Left ventricle myocardium superior (tissue), 1 donor: ENCODE measurements around the gene CRIM1. TPM values are rescaled to one million over a fixed set of nuclear protein-coding genes. Genes with fewer than 3 reads are reported as not detected.
A peak's percentile ranks its signal among the peaks of the same experiment; 100 is the strongest.
"Not testable (repeated sequence)": the region's sequence is repeated elsewhere in the genome, so short reads cannot be mapped to it uniquely, and the experiment has no call there.

Source experiments
- ATAC-seq: fragments of 200-7000 bp; cut with Tn5 transposase; one replicate; pipeline ENCODE4 v1.9.1; 2020; ENCODE audit warnings: mild to moderate bottlenecking, moderate library complexity
- DNase-seq: peaks from one replicate; pipeline ENCODE4 v3.0.0-alpha.2; 2020
- intact Hi-C: fragments of 100-400 bp; cut with micrococcal nuclease; formaldehyde crosslinking; loops from one replicate; pipeline ENCODE4 v1.11.0; 2022
- long read RNA-seq: library from polyadenylated mRNA; unstranded; transcript quantifications from one replicate; pipeline ENCODE4 v2.0.0, GENCODE V29; 2021
- total RNA-seq: library from RNA; stranded (reverse); fragmentation: NEBNext Ultra II Directional; extraction: Animal tissue kit (Norgen Biotek cat#: 25700); gene quantifications from one replicate; pipeline ENCODE4 v1.2.1, GENCODE V29; 2021
- donor health status: DM: no; HTN: yes; CAD: no; lungs with severe emphysema.

Gene CRIM1
- 26.0 TPM for total RNA-seq
- long read RNA-seq, partial matches to known transcripts = 6 of 6 reads
- long read RNA-seq, other reads (novel, unspliced or antisense) = 0 of 6 reads

DNA sequence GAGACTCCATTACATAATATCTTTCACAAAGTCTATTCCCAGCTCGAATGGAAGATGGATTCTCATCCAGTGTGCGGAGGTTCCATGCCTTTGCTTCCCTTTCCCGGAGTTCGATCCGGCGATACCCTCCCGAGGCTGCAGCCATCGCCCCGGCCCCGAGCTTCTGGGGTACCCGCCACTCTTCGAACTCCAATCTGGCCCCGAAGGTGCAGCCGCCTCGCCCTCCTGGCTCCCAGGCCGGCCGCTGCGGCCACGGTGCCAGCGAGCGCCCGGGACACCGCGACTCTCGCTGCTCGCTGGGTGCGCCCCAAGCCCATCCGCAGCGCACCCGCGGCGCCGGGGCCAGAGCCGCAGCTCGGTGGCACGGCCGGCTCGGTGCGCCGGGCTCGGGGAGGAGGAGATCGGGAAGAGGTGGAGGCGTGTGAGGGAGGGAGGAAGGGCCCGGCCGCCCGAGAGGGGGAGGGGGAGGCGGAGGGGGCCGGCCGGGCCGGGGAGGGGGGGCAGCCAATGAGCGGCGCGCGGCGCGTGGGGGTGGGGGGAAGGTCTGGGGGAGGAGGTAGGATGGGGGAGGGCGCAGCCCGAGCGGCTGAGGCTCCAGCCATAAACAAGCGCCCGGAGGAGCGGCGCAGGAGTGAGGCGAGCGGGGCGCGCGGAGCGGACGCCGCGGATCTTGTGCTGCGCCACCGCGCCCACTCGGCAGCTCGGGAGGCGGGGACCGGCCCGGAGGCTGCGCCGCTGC is at the start of gene CRIM1:
Gene CRIM1 (plus strand): TSS at position 628 of the 739 bp plus-strand sequence. CDS start 515 bp downstream, outside the sequence.
- ATAC-seq (peak; percentile 82), DNase-seq (peak; percentile 94)
- intact Hi-C loops = no loop called here

DNA sequence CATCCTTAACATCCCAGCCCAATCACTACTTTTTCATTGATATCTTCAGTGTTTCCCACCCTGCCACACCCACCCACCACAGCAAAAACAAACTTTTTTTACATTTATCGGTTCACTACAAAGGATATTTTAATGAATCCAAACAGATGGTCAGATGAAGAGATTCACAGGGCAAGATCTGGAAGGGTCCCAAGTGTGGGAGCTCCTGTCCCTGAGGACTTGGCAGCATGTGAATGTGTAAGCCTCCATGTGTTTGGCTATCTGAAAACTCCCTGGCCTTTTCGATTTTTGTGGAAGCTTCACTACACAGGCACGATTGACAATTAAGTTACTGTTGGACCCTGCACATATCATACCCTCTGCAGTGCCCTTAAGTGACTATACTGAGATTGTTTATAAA is 48.1 kb upstream of the CRIM1 start:
- intact Hi-C loops = no loop called here
- ATAC-seq = no peak
- DNase-seq = no peak

DNA sequence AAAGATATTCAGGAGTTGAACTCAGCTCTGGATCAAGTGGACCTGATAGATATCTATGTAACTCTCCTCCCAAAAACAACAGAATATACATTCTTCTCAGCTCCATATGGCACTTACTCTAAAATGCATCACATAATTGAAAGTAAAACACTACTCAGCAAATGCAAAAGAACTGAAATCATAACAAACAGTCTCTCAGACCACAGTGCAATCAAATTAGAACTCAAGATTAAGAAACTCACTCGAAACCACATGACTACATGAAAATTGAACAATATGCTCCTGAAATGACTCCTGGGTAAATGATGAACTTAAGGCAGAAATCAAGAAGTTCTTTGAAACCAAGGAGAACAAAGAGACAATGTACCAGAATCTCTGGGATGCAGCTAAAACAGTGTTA is 45.1 kb upstream of the CRIM1 start:
- ATAC-seq, DNase-seq, intact Hi-C loops: not testable (repeated sequence)

DNA sequence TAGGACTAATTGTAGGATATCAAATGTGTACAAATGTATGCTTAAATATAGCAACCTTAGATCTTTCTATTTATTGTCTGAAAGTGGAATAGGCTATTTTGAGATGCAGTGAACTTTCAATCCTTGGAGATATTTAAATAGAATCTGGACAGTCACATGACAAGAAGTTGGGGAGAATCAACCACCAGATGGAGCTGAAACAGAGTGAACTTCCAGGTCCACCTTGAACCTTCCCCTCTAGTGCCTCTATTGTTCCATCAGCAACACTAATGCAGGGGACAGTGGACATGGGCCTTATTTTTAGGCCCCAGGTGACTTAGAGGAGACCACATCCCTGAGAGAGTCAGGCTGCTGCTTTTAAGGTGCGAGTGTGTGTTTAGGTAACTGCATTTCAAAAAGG is 37.0 kb upstream of the CRIM1 start:
- no peak for DNase-seq
- intact Hi-C loops = no loop called here
- ATAC-seq = no peak

- DNase-seq (no peak), ATAC-seq (no peak)
- intact Hi-C loops = no loop called here
Measured at GRCh38 chr2:36322108-36322507, 33.5 kb upstream of the CRIM1 start.

DNA sequence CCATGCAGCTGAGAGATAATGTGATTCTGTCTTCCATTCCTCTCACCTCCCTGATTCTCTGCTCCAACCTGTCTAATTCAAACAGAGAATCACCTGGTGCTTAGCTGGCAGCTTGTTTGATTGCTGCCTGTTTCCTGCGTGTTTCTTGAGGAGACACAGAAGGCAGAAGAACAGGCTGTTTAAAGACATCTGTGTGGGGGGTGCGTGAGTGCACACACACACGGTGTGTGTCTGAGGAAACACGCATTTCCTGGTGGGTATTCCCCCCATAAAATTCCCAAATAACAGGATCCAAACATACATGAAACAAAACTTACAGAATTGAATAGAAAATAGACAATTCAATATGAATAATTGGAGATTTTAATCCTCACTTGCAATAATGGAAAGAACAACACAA is 29.3 kb upstream of the CRIM1 start:
- no peak for ATAC-seq
- DNase-seq = no peak
- intact Hi-C loops = no loop called here

- DNase-seq = no peak
- intact Hi-C loops = no loop called here
- ATAC-seq = no peak
Measured at GRCh38 chr2:36329251-36329650, 26.3 kb upstream of the CRIM1 start.

GRCh38 chr2:36329746-36330472 is 25.7 kb upstream of the CRIM1 start:
- intact Hi-C loops = no loop called here
- no peak for ATAC-seq
- no peak for DNase-seq

DNA sequence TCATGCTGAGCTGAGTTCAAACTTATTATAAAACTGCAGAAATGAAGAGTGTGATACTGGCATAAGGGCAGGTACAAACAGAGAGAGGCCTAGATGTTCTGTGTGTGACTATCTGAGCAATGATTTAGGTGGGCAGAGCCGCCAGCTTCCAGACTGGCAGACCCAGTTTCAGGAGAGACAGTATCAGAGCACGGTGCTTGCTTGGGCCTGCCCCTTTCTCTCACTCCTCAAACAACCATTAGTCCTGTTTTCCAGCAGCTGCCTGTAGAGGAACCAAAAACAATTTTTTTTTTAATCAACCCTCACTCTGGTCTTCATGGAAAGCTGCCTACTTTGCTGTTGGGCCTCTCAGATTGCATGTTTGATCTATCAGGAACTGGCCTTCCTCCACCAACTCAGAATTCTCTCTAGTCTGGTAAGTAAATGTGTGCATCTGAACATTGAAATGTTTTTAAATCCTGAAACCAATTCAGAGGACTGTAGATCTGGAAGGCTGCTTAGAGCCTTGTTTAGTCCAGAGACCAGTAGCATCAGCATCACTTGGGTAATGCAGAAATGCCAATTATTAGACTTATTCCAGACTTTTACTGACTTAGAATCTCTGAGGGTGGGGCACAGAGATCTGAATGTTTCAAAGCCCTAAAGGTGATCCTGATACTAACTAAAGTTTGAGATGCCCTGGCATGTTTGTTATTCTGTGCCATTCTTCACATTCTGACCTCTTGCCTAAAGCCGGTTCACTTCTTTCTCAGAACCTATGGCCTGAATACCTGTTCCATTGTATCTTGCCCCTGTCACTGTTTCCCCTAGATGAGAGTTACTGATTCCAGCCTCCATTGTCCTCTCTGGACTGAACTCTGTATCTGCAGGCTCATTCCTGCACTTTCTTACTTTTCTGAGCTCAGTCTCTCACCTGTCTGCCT is 24.8 kb upstream of the CRIM1 start:
- ATAC-seq = no peak
- intact Hi-C loops = no loop called here
- DNase-seq = no peak

DNA sequence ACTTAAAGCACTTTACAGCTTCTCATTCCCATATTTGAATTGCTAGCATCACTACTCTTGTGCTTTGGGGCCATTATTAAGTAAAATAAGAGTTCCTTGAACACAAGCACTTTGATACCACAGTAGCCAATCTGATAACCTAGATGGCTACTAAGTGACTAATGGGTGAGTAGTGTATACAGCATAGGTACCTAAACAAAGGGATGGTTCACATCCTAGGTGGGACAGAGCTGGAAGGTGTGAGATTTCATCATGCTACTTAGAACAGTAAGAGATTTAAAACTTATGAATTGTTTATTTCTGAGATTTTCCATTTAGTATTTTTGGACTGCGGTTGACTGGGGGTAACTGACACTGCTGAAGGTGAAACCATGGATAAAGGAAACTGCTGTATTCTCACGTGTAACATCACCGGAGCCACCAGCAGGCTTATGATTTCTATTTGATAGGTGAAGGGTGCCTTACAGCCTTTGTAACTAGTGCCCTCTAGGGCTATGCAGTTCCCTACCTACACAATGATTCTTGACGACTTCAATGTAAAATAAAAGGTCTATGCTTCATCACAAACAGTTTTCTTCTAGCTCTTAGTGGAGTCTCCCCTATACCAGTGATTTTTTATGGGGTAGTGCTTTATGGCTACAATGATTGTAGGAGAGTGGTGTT is 22.1 kb upstream of the CRIM1 start:
- no peak for ATAC-seq
- DNase-seq = no peak
- intact Hi-C loops = no loop called here

- ATAC-seq (no peak), DNase-seq (no peak)
- intact Hi-C loops = no loop called here
Measured at GRCh38 chr2:36335597-36335996, 20.0 kb upstream of the CRIM1 start.

DNA sequence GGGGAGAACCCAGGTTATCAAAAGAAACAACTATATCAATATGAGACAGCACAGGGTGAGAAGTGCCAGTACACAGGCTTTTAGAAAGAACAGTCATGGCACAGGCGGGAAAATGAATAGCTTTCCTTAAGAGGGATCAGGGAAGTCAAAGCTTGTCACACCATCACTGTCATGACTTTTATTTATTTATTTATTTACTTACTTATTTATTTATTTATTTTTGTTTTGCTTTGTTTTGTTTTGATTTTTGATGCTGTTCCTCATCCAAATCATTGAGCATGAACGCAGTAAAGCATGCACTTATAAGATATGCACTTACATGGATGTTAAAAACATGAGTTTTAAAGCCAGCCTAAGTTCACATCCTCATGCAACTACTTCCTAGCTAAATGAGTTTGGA is 19.3 kb upstream of the CRIM1 start:
- ATAC-seq (no peak), DNase-seq (no peak)
- intact Hi-C loops = no loop called here

GRCh38 chr2:36337354-36337753 is 18.2 kb upstream of the CRIM1 start:
- no peak for ATAC-seq
- intact Hi-C loops = no loop called here
- DNase-seq = no peak

DNA sequence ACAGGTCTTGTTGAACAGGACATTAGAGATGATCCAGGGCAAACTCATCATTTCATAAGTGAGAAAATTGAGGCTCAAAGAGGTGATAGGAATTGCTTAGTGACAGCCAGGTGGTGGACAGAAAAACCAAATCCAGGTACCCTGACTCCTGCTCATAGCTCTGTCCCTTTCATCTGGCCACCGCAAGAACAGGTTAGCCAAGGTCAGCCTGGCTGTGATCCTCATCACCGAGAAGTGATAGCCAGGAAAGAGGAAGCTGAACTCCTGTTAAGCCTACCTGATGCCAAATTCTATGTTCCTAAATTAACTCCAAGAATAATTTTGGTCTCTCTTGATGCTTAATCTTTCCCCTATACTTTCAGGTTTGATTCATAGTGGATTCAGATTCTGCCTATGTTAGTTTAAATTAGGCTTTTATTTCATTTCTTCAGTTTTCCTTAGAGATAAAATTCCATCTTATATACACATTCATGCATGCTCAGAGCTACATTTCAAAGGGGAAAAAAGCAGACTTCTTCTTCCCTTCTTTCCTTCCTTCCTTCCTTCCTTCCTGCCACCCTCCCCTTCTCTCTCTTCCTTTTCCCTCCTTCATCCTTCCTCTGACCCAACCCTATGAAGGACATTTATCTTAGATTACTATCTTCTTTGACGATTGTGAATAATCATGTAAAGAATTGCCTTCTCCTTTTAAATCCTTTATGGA is 17.3 kb upstream of the CRIM1 start:
- intact Hi-C loops = no loop called here
- DNase-seq (no peak), ATAC-seq (no peak)

- intact Hi-C loops = no loop called here
- no peak for ATAC-seq
- DNase-seq = no peak
Measured at GRCh38 chr2:36338827-36339145, 16.8 kb upstream of the CRIM1 start.

DNA sequence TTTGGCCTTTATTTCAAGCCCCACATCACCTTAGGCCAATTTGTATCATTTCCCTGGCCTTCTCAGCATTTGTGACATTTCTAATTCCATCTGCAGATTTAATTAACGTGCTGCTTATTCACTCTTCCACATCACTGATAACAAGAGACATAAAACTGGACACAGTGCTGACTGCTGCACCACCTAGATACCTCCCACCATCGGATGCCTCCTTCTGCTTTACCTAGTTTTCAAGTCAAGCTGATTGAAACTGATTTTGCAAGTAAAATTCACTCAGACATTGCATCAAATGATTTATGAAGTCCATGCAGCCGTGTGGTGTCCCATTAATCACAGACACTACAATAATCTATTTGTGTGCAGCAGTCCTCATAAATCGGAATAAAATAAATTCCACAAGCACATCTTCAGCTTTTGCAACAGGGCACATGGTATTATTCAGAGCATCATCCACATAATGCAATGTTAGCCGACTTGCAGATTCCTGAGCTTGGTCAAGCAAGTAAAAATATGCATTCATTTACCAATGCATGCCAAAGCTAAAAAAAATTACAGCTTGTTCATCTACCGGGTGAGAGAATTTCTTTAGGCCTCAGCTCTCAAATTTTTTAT is 15.9 kb upstream of the CRIM1 start:
- no peak for DNase-seq
- intact Hi-C loops = no loop called here
- no peak for ATAC-seq

- no peak for ATAC-seq
- no peak for DNase-seq
- intact Hi-C loops = no loop called here
Measured at GRCh38 chr2:36343606-36344005, 12.0 kb upstream of the CRIM1 start.

GRCh38 chr2:36348721-36349120 is 6.9 kb upstream of the CRIM1 start:
- ATAC-seq (no peak), DNase-seq (no peak)
- intact Hi-C loops = no loop called here
